ENCODE measurements around the gene ADGRE3. TPM values are rescaled to one million over a fixed set of nuclear protein-coding genes. Genes with fewer than 3 reads are reported as not detected.
"Not testable (repeated sequence)": the region's sequence is repeated elsewhere in the genome, so short reads cannot be mapped to it uniquely, and the experiment has no call there.

ADGRE3 gene
- total and polyA plus RNA-seq, 2 of the 4 experiments (the other 2 are of a cell fraction): not detected

DNA sequence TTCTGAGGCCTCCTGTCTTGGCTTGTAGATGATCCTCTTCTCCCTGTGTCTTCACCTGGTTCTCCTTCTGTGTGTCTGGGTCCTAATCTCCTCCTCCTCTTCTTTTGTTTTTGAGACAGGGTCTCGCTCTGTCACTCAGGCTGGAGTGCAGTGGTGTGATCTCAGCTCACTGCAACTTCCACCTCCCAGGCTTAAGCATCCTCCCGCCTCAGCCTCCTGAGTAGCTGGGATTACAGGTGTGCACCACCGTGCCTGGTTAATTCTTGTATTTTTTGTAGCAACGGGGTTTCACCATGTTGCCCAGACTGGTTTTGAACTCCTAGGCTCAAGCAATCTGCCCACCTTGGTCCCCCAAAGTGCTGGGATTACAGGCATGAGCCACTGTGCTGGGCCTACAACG is 62.4 kb downstream of the ADGRE3 start:
- H2BK120ac ChIP-seq (ENCODE audit: low read depth, low read length); H2BK20ac ChIP-seq (ENCODE audit: low read depth, low read length); H3K4me3 ChIP-seq (ENCODE audit: insufficient read depth, low read depth, low read length); H3K79me1 ChIP-seq (ENCODE audit: low read depth in 1 of 2, low read length in 2 of 2); dilution Hi-C loops (cut with HindIII; ENCODE audit: low sequenced_read_pairs, unreplicated experiment); H4K5ac ChIP-seq (ENCODE audit: low read depth, low read length); H4K8ac ChIP-seq (ENCODE audit: low read depth in 2 of 2, low read length in 2 of 2); H3K36me3 ChIP-seq (ENCODE audit: control insufficient read depth, insufficient read depth, low read length); H2AK5ac ChIP-seq (ENCODE audit: low read depth, low read length); H2BK15ac ChIP-seq (ENCODE audit: low read depth, low read length); H3K4ac ChIP-seq (ENCODE audit: low read depth, low read length); H3K23ac ChIP-seq (ENCODE audit: low read depth, low read length); POLR2A ChIA-PET (ENCODE audit: unreplicated experiment); H4K91ac ChIP-seq (ENCODE audit: insufficient read depth, low read depth, low read length); H2BK5ac ChIP-seq (ENCODE audit: low read depth, low read length, poor library complexity, severe bottlenecking); H3K9me1 ChIP-seq (ENCODE audit: insufficient read depth, low read length); H3K18ac ChIP-seq (ENCODE audit: low read depth, low read length); intact Hi-C loops (cut with micrococcal nuclease); H4K20me1 ChIP-seq (ENCODE audit: insufficient read depth, low read length); H3K4me2 ChIP-seq (ENCODE audit: low read depth, low read length); H3K9me3 ChIP-seq (ENCODE audit: control insufficient read depth, insufficient read depth, low read length); in situ Hi-C loops (cut with MboI; ENCODE audit: low sequenced_read_pairs); CTCF ChIA-PET; H2AFZ ChIP-seq (replicated peaks; ENCODE audit: low read length, poor library complexity); H2AK9ac ChIP-seq (replicated peaks; ENCODE audit: low read depth, low read length, poor library complexity); H3K27ac ChIP-seq (ENCODE audit: insufficient read depth, low read length); DNase-seq; H3K27me3 ChIP-seq (ENCODE audit: control insufficient read depth, insufficient read depth, low read length); H3K56ac ChIP-seq (ENCODE audit: extremely low read depth, insufficient read depth, low read length); ATAC-seq (ENCODE audit: low read depth); H3K14ac ChIP-seq (replicated peaks; ENCODE audit: low read depth, low read length); H3K4me1 ChIP-seq (ENCODE audit: control insufficient read depth, insufficient read depth, low read length); H3K9ac ChIP-seq (ENCODE audit: low read depth, low read length); BruUV-seq (replicated peaks): not testable (repeated sequence)
- WGBS, 2 experiments (ENCODE audit: extremely low coverage in 2 of 2, insufficient read length in 1 of 2): 47% methylated on average over 3 of the region's 5 CpGs; no CpG with 5 or more reads in 1 of the 2 experiments
